ENCODE results near the gene SCN9A.

Gene SCN9A

GRCh38 chr2:166375736-166376487 lies at the start of gene SCN9A:
Gene SCN9A (minus strand): TSS chr2:166375944. CDS start chr2:166311756, 64,188 bp downstream.
- no peak for TF ChIP-seq CTCF (conservative IDR thresholded peaks at IDR 0.05; ENCODE audit: low read depth, low read length)
- peak within 1 kb of the TSS; percentile 76 for H3K4me3 ChIP-seq (ENCODE audit: low read length)
- DNase-seq (ENCODE audit: low read depth), result no peak

GRCh38 chr2:166424841-166425240 lies 49.1 kb upstream of the SCN9A start:
- no peak for DNase-seq (ENCODE audit: low read depth)
- no peak overlapping the region for H3K4me3 ChIP-seq (ENCODE audit: low read length)
- TF ChIP-seq CTCF (conservative IDR thresholded peaks at IDR 0.05; ENCODE audit: low read depth, low read length), result no peak

GRCh38 chr2:166419616-166419934 lies 43.8 kb upstream of the SCN9A start:
- TF ChIP-seq CTCF (conservative IDR thresholded peaks at IDR 0.05; ENCODE audit: low read depth, low read length), result peak; percentile 59
- H3K4me3 ChIP-seq (ENCODE audit: low read length), result no peak overlapping the region
- DNase-seq (ENCODE audit: low read depth), result peak; percentile 16

- DNase-seq (ENCODE audit: low read depth), result no peak
- TF ChIP-seq CTCF (conservative IDR thresholded peaks at IDR 0.05; ENCODE audit: low read depth, low read length), result no peak
- no peak overlapping the region for H3K4me3 ChIP-seq (ENCODE audit: low read length)
Measured at GRCh38 chr2:166418853-166419615, 43.3 kb upstream of the SCN9A start.

- TF ChIP-seq CTCF (conservative IDR thresholded peaks at IDR 0.05; ENCODE audit: low read depth, low read length), result peak; percentile 28
- no peak overlapping the region for H3K4me3 ChIP-seq (ENCODE audit: low read length)
- peak; percentile 1 for DNase-seq (ENCODE audit: low read depth)
Measured at GRCh38 chr2:166417669-166418068, 41.9 kb upstream of the SCN9A start.

GRCh38 chr2:166413255-166413654 lies 37.5 kb upstream of the SCN9A start:
- TF ChIP-seq CTCF (conservative IDR thresholded peaks at IDR 0.05; ENCODE audit: low read depth, low read length), result no peak
- no peak overlapping the region for H3K4me3 ChIP-seq (ENCODE audit: low read length)
- DNase-seq (ENCODE audit: low read depth), result no peak
